Type B pancreatic cell (in vitro differentiated cells): ENCODE data around the gene RASGRF2. TPM values are rescaled to one million over a fixed set of nuclear protein-coding genes. Genes with fewer than 3 reads are reported as not detected.
"Not testable (repeated sequence)": the region's sequence is repeated elsewhere in the genome, so short reads cannot be mapped to it uniquely, and the experiment has no call there.

Experiments
- DNase-seq: peaks from one replicate; pipeline ENCODE4 v3.0.0; 2021; ENCODE audit warnings: mixed read lengths; ENCODE audit not compliant: unreplicated experiment; ENCODE audit errors: extremely low spot score
- H3K27ac Mint-ChIP-seq: 2 replicates; pipeline ENCODE4 v1.8.0; 2021; ENCODE audit warnings: mild to moderate bottlenecking, mixed read lengths
- H3K27me3 Mint-ChIP-seq: 2 replicates; pipeline ENCODE4 v1.8.0; 2021; ENCODE audit warnings: mixed read lengths
- H3K36me3 Mint-ChIP-seq: 2 replicates; pipeline ENCODE4 v1.8.0; 2021; ENCODE audit warnings: mixed read lengths
- H3K4me1 Mint-ChIP-seq: one replicate; pipeline ENCODE4 v1.8.0; 2021; ENCODE audit warnings: mixed read lengths; ENCODE audit not compliant: unreplicated experiment
- H3K4me3 Mint-ChIP-seq: 2 replicates; pipeline ENCODE4 v1.8.0; 2021; ENCODE audit warnings: mild to moderate bottlenecking, mixed read lengths
- H3K9me3 Mint-ChIP-seq: 2 replicates; pipeline ENCODE4 v1.8.0; 2021; ENCODE audit warnings: mixed read lengths
- total RNA-seq: library from RNA; stranded (reverse); gene quantifications from 2 replicates; pipeline ENCODE4 v1.2.1, GENCODE V29; 2021; ENCODE audit warnings: low replicate concordance
- TF ChIP-seq, protein P1 (sequence below): fragments of 200-600 bp; sonication (generic); conservative IDR thresholded peaks from 2 replicates; pipeline ENCODE4 v1.5.0; 2021; ENCODE audit warnings: antibody characterized with exemption, mild to moderate bottlenecking

Gene RASGRF2
- total RNA-seq, 1 donor from 2014 or later = 2.1 TPM

DNA sequence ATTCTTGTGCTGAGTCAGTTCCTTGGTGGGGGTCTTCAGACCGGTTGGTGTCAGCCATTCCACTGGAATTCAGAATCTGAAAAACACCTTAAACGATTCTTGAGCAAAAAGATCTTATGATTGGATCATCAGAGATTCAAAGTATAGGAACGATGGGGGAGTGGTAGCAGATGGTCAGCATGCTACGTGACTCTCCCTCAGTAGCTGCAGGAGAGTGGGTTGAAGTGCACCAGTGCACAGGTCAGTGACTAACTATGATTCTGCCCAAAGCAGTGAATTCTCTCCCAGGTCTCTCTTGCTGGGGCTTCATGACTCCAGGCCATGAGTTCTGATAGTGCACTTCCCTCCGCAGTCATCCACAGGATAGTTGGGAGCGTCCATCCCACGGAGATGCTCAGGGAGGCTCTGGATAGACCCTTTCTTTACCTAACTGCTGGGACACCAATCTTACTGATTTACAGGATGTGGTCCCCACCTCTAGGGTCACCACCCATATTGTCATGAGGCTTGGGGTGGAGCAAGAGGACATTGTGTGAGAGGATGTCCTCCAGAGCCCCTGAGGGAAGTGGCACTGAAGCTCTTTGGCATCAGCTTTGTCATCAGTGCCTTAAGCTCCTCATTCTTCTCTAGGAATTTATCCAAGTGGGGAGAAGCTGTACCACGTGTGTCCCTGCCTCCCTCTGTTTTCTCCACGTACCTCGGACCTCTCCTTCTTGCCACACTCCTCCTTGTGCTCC, 62.0 kb downstream of the RASGRF2 start:
- Mint-ChIP-seq H3K27ac (no peak overlapping the region), H3K9me3 (no peaks in the 10 kb centered on the region), H3K36me3 (no peaks in the 10 kb centered on the region), H3K4me3 (no peak overlapping the region), H3K27me3 (peaks cover 10% of the 10 kb centered on the region), H3K4me1 (peaks cover 5% of the 10 kb centered on the region)
- no peak for DNase-seq
- TF ChIP-seq, protein P1, sequence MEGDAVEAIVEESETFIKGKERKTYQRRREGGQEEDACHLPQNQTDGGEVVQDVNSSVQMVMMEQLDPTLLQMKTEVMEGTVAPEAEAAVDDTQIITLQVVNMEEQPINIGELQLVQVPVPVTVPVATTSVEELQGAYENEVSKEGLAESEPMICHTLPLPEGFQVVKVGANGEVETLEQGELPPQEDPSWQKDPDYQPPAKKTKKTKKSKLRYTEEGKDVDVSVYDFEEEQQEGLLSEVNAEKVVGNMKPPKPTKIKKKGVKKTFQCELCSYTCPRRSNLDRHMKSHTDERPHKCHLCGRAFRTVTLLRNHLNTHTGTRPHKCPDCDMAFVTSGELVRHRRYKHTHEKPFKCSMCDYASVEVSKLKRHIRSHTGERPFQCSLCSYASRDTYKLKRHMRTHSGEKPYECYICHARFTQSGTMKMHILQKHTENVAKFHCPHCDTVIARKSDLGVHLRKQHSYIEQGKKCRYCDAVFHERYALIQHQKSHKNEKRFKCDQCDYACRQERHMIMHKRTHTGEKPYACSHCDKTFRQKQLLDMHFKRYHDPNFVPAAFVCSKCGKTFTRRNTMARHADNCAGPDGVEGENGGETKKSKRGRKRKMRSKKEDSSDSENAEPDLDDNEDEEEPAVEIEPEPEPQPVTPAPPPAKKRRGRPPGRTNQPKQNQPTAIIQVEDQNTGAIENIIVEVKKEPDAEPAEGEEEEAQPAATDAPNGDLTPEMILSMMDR = no peak

GRCh38 chr5:81022688-81023084, 62.5 kb downstream of the RASGRF2 start:
- Mint-ChIP-seq H3K4me1 (peaks cover 5% of the 10 kb centered on the region), H3K9me3 (peaks cover 2% of the 10 kb centered on the region), H3K27ac (no peak overlapping the region), H3K36me3 (peaks cover 1% of the 10 kb centered on the region), H3K4me3 (no peak overlapping the region), H3K27me3 (peaks cover 12% of the 10 kb centered on the region)
- TF ChIP-seq, protein P1 = no peak
- no peak for DNase-seq

GRCh38 chr5:81023261-81023970, 63.3 kb downstream of the RASGRF2 start:
- no peak overlapping the region for H3K4me3 Mint-ChIP-seq
- H3K27me3 Mint-ChIP-seq = peaks cover 13% of the 10 kb centered on the region
- no peak for DNase-seq
- peaks cover 5% of the 10 kb centered on the region for H3K4me1 Mint-ChIP-seq
- TF ChIP-seq, protein P1 = no peak
- peaks cover 4% of the 10 kb centered on the region for H3K9me3 Mint-ChIP-seq
- H3K36me3 Mint-ChIP-seq = peaks cover 4% of the 10 kb centered on the region
- H3K27ac Mint-ChIP-seq = no peak overlapping the region

GRCh38 chr5:81027481-81028058, 67.4 kb downstream of the RASGRF2 start:
- TF ChIP-seq, protein P1 = no peak
- H3K4me3 Mint-ChIP-seq = no peak overlapping the region
- H3K36me3 Mint-ChIP-seq = peaks cover 4% of the 10 kb centered on the region
- H3K4me1 Mint-ChIP-seq = no peaks in the 10 kb centered on the region
- H3K27me3 Mint-ChIP-seq = peaks cover 6% of the 10 kb centered on the region
- peaks cover 7% of the 10 kb centered on the region for H3K9me3 Mint-ChIP-seq
- H3K27ac Mint-ChIP-seq = no peak overlapping the region
- no peak for DNase-seq

DNA sequence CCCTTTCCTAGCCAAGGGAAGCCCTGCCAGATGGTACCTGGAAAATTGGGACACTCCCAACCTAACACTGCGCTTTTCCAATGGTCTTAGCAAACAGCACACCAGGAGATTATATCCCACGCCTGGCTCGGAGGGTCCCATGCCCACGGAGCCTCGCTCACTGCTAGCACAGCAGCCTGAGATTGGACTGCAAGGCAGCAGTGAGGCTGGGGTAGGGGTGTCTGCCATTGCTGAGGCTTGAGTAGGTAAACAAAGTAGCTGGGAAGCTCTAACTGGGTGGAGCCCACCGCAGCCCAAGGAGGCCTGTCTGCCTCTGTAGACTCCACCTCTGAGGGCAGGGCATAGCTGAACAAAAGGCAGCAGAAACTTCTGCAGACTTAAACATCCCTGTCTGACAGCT, 68.7 kb downstream of the RASGRF2 start:
- not testable (repeated sequence) for H3K9me3 Mint-ChIP-seq, H3K4me3 Mint-ChIP-seq, H3K36me3 Mint-ChIP-seq, H3K27ac Mint-ChIP-seq, H3K27me3 Mint-ChIP-seq, DNase-seq, H3K4me1 Mint-ChIP-seq

- not testable (repeated sequence) for H3K4me3 Mint-ChIP-seq, H3K27me3 Mint-ChIP-seq, H3K4me1 Mint-ChIP-seq, H3K9me3 Mint-ChIP-seq, H3K36me3 Mint-ChIP-seq, DNase-seq, H3K27ac Mint-ChIP-seq
These were observed 69.6 kb downstream of the RASGRF2 start for GRCh38 chr5:81029736-81030135.

- H3K36me3 Mint-ChIP-seq, H3K4me1 Mint-ChIP-seq, H3K27me3 Mint-ChIP-seq, DNase-seq, H3K27ac Mint-ChIP-seq, H3K9me3 Mint-ChIP-seq, H3K4me3 Mint-ChIP-seq: not testable (repeated sequence)
These were observed 70.3 kb downstream of the RASGRF2 start for GRCh38 chr5:81030236-81031034.
